Bone marrow (tissue), 2 donors: Measurements from ENCODE around the gene MTARC2.
"Not testable (repeated sequence)": the region's sequence is repeated elsewhere in the genome, so short reads cannot be mapped to it uniquely, and the experiment has no call there.

ENCODE experiments used
- DNase-seq, 2 donors: peaks; one replicate each; lab custom pipeline; 2025; lab: John Stamatoyannopoulos, UW

The MTARC2 gene

GRCh38 chr1:220748089-220748934 lies at the start of gene MTARC2:
MTARC2 (plus strand) TSS chr1:220748322; CDS start chr1:220748532, 210 bp downstream.
- DNase-seq, result peak in 1 of 2 donors; percentile 16

GRCh38 chr1:220698607-220699016 lies 49.5 kb upstream of the MTARC2 start:
- DNase-seq, result no peak

- DNase-seq, result no peak
Measured at GRCh38 chr1:220699044-220699443, 49.1 kb upstream of the MTARC2 start.

- no peak for DNase-seq
Measured at GRCh38 chr1:220700556-220701179, 47.5 kb upstream of the MTARC2 start.

- DNase-seq, result no peak
Measured at GRCh38 chr1:220701974-220702373, 46.1 kb upstream of the MTARC2 start.

- DNase-seq, result no peak
Measured at GRCh38 chr1:220702733-220703270, 45.3 kb upstream of the MTARC2 start.

- DNase-seq, result no peak
Measured at GRCh38 chr1:220703305-220703704, 44.8 kb upstream of the MTARC2 start.

- no peak for DNase-seq
Measured at GRCh38 chr1:220705782-220706181, 42.3 kb upstream of the MTARC2 start.

- no peak for DNase-seq
Measured at GRCh38 chr1:220706480-220706879, 41.6 kb upstream of the MTARC2 start.

GRCh38 chr1:220707160-220707559 lies 41.0 kb upstream of the MTARC2 start:
- no peak for DNase-seq

GRCh38 chr1:220708244-220708643 lies 39.9 kb upstream of the MTARC2 start:
- DNase-seq, result no peak

- DNase-seq, result no peak
Measured at GRCh38 chr1:220708936-220709801, 39.0 kb upstream of the MTARC2 start.

GRCh38 chr1:220710333-220710732 lies 37.8 kb upstream of the MTARC2 start:
- DNase-seq, result no peak

GRCh38 chr1:220711056-220711809 lies 36.9 kb upstream of the MTARC2 start:
- DNase-seq, result no peak

- not testable (repeated sequence) for DNase-seq
Measured at GRCh38 chr1:220715986-220716385, 32.1 kb upstream of the MTARC2 start.

GRCh38 chr1:220717800-220718640 lies 30.1 kb upstream of the MTARC2 start:
- no peak for DNase-seq

- DNase-seq, result not testable (repeated sequence)
Measured at GRCh38 chr1:220721266-220721665, 26.9 kb upstream of the MTARC2 start.

GRCh38 chr1:220726634-220727033 lies 21.5 kb upstream of the MTARC2 start:
- DNase-seq, result no peak

- no peak for DNase-seq
Measured at GRCh38 chr1:220727519-220727918, 20.6 kb upstream of the MTARC2 start.

GRCh38 chr1:220730486-220730885 lies 17.6 kb upstream of the MTARC2 start:
- DNase-seq, result no peak
